Measurements from ENCODE around the gene NEU2.

DNA sequence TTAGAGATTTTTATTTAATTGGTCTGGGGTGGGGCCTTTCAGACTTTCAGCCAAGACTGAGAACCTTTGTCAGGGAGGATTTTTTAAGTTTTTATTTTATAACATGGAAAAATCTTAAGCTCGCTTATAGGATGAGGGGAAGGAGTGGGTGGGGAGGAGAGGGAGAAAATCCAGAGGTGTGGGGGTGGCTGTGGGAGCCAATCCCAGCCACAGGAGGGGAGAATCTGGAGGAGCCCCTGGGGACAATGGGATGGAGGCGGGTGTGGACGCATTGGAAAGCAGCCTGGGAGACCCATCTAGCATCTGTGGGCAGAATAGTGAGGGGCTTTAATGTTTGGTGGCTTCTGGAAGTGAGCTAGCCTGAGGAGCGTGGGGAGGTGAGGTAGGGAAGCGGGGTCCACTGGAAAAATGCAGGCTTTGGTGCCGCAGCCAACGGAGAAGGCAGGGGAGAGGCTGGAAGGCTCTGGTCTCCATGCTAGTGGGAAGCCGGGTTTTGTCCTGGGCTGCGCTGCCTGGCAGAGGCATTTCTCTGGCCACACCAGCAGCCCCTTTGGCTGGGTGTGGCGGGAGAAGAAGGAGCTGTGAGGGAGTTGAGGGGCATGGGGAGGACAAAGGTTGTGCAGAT is 16.2 kb downstream of the NEU2 start:
- no peak for TF ChIP-seq POLR2A (IDR thresholded peaks at IDR 0.05)
- TF ChIP-seq, protein P1, sequence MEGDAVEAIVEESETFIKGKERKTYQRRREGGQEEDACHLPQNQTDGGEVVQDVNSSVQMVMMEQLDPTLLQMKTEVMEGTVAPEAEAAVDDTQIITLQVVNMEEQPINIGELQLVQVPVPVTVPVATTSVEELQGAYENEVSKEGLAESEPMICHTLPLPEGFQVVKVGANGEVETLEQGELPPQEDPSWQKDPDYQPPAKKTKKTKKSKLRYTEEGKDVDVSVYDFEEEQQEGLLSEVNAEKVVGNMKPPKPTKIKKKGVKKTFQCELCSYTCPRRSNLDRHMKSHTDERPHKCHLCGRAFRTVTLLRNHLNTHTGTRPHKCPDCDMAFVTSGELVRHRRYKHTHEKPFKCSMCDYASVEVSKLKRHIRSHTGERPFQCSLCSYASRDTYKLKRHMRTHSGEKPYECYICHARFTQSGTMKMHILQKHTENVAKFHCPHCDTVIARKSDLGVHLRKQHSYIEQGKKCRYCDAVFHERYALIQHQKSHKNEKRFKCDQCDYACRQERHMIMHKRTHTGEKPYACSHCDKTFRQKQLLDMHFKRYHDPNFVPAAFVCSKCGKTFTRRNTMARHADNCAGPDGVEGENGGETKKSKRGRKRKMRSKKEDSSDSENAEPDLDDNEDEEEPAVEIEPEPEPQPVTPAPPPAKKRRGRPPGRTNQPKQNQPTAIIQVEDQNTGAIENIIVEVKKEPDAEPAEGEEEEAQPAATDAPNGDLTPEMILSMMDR (IDR thresholded peaks at IDR 0.05), result no peak

All from heart left ventricle (tissue), 13 donors.